ENCODE data around the gene KCNQ1.
A peak's percentile ranks its signal among the peaks of the same experiment; 100 is the strongest.

The KCNQ1 gene

DNA sequence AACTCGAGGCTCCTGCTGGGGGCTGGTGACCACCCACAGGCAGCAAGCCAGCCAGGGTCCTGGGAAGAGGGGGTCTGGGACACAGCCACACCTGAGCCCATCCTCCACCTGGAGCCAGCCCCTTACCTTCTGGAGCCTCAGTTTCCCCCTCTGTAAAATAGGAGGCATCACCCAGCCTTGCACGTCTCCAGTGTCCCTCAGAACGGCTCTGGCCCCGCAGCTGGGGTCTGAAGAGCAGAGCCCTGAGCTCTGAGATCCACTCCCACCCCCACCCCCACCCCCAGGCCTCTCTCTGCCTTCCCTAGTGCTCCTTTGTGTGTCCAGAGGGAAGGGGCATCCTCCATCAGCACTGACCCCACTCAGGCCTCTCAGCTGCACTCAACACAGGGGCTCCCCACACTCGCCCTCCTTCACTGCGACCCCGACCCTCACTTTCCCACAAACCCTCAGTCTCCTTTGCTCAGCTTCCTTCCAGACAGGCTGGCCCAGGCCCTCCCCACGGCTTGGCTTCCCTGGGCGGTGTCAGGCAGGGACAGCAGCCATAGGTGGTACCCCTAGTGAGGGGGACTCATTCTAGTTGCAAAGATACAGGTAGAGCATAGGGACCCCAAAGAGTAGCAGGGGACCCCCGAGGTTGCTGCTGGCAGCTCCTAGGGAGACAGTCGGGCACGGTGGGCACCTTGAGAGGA, 288.3 kb downstream of the KCNQ1 start:
- DNase-seq (ENCODE audit: low read depth): no peak

- DNase-seq (ENCODE audit: low read depth): no peak
These were observed 289.6 kb downstream of the KCNQ1 start for GRCh38 chr11:2734181-2735052.

DNA sequence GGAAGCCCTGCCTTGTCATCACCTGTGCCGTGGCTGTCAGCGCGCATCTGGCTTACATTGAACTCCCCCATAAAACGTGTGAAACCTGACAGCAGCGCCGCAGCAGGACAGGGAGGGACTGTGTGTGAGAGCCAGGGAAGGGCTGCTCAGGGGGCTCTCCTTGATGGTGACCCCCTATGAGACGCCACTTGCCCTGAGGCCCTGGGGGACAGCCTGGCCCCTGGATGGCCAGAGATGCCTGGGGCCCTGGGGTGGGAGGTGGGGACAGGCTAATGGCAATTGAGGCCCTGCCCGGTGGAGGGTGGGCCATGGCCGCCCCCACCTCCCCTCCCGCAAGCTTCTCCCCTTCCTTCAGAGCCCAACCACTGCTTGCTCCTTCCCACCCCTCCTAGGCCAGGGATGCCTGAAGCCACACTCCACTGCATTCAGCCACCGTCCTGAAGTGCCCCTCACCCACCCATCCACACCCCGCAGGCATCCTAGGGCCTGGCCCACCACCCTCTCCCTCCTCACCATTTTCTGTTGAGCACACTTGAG, 290.3 kb downstream of the KCNQ1 start:
- no peak for DNase-seq (ENCODE audit: low read depth)

DNA sequence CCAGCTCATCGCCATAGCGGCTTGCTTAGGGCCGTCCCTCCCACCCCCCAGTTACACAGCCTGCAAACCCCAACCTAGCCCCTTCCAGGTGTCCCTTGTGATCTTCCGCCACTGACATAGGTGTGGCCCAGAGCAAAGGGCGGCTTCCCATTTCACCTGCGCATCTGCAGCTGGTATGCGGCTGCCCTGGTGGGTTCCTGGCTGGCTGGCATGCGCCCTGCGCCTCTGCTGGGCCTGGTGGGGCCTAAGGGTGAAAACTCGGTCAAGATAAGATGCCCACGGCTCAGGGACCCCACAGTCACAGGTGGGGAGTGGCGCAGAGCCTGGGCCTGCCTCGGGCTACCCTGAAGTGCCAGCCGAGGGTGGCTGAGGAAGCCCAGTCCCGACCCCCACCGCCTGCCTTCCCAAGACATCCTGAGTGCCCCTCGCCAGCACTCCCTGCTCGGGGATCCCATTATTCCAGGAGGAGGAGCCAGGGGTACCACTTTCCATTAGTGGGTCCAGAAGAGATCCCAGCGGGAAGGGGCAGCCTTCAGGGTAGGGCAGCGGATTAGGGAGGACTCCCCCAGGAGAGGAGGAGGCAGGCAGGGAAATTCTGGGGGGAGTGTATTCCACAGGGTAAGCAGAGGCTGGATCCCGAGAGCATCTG, 291.9 kb downstream of the KCNQ1 start:
- DNase-seq (ENCODE audit: low read depth): no peak

DNA sequence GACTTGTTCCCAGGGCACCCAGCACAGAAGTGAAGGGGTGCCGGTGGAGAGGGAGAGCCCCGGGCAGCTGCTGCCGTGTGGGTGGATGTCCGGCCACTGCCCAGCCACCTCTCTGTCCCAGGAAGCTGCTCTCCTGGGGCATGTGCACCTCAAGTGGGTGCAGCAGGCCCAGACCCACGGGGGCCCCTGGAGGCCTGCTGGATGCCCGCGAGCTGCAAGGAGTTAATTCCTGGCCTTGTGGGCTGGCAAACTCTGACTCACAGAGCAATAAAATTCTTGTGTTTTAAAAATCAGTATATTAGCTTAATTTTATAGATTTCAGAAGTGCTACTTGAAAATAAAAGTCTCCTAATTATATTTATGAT, 292.4 kb downstream of the KCNQ1 start:
- DNase-seq (ENCODE audit: low read depth): no peak

GRCh38 chr11:2737866-2738265, 293.1 kb downstream of the KCNQ1 start:
- peak; percentile 11 for DNase-seq (ENCODE audit: low read depth)

- DNase-seq (ENCODE audit: low read depth): no peak
These were observed 294.0 kb downstream of the KCNQ1 start for GRCh38 chr11:2738551-2739431.

GRCh38 chr11:2739531-2740274, 294.9 kb downstream of the KCNQ1 start:
- DNase-seq (ENCODE audit: low read depth): no peak

DNA sequence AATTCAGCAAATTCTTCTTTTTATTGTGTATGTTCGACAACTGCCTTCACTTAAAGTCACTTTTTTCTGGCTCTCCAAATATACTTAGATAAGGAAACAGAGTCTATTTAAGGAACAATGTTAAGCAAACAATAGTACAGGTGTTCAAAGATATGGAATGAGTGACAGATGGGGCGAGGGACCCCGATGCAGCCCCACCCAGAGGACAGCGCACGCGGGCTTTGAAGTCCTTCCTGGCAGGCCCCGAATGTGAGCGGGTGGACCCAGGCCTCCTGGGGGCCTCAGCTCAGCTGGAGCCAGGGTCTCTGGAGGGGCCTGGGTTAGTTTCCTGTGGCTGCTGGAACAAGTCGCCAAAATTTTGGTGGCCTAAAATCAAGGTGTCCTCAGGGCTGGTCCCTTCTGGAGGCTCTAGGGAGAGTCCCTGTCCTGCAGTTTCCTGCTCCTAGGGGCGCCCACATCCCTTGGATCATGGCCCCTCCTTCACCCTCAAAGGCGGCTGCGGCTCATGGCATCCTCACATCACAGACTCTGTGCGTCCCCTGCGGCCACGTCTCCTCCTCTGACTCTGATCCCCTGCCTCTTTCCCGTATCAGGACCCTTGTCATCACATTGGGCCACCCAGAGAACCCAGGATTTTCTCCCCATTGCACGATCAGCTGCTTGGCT, 295.6 kb downstream of the KCNQ1 start:
- no peak for DNase-seq (ENCODE audit: low read depth)

DNA sequence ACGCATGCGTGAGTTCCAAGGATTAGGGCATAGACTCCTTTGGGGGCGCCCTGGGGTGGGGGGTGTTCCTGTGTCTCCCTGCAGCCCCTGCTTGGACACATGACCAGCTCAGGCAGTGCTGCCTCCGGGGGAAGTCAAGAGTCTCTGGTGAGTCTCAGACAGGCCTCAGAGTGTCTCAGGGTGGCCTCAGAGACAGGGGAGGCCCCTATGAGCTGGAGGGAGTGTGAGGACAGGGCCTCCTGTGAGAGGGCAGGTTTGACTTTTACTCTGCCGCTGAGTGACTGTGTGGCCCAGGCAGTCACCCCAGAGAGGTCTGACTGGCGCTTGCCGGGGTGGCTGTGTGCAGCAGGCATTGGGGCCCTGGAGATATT, 296.2 kb downstream of the KCNQ1 start:
- DNase-seq (ENCODE audit: low read depth): no peak

- peak; percentile 30 for DNase-seq (ENCODE audit: low read depth)
These were observed 296.7 kb downstream of the KCNQ1 start for GRCh38 chr11:2741377-2742131.

GRCh38 chr11:2742201-2742600, 297.4 kb downstream of the KCNQ1 start:
- DNase-seq (ENCODE audit: low read depth): no peak

DNA sequence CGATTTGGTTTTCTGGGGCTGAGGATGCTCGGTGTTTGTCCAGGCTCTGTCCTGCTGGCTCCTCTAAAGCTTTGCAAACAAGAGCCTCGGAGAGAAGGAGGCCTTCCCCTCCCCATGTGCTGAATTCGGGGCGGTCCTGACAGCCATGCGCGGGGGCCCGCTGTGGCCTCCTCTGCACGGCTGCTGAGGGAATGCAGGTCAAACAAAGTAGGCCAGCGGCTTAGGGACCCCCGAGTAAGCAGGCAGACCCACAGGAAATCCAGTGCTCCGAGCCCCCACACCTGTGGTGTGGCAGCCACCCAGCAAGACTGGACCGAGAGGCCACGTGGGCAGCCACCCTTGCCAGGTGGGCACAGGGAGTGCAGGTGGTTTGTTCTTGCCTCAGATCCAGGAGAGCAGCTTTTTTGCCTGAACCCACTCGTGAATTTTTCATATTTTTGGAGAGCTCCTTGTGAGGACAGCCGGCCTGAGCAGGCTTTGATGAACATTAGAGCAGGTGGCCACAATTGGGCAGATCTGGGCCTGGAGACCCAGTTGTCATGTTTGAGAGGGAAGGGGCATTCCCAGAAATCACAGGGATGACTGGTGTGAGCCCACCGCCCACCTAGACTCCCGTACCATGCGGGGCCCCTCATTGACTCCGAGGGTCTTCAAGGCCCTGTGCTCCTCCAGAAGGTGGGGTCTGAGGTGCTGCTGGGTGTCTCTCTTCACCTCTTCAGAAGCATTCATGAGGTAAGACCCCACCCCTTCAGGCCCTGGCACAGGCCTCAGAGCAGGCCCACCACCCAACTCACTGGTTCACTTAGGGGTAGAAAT, 298.0 kb downstream of the KCNQ1 start:
- DNase-seq (ENCODE audit: low read depth): no peak

DNA sequence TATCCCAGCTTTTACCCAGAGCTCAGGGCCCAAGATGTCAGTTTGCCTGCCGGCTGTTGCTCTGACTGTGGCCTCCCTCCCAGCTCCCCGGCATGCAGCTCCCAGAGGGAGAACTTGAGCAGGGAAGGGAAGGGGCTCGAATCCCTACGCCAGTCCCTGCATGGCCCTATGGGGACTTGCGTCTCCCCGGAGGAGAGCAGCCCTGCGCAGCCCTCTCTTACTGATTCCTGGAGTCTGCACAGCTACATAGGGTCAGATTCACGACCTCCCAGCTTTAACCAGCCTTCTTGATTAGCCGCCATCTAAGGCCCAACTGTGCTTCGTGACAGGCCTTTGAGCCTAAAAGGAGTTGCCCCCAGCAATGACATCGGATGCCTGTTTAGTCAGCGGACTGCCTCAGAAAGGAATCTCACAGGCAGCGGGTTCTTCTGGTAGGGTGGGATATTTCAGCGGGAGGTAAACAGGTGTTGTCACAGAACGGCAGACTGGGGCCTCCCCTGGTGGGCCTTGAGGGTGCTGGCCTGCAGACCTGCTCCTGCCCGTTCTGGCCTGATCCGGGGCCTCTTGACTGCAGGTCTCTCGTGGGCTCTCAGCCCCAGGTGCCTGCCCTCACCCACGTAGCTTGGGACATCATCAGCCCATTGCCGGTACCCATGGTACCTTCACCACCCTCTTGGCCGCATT, 298.8 kb downstream of the KCNQ1 start:
- no peak for DNase-seq (ENCODE audit: low read depth)

- no peak for DNase-seq (ENCODE audit: low read depth)
These were observed 299.4 kb downstream of the KCNQ1 start for GRCh38 chr11:2744166-2744565.

- no peak for DNase-seq (ENCODE audit: low read depth)
These were observed 300.7 kb downstream of the KCNQ1 start for GRCh38 chr11:2745511-2745910.

GRCh38 chr11:2746401-2747247, 301.8 kb downstream of the KCNQ1 start:
- DNase-seq (ENCODE audit: low read depth): no peak
